Ectodermal cell (in vitro differentiated cells): ENCODE measurements around the gene FGD4.

ENCODE experiments used
- H3K27ac ChIP-seq: 2 replicates; pipeline ENCODE4 v1.7.0; 2013; ENCODE audit warnings: mild to moderate bottlenecking, low read depth, low read length; ENCODE audit not compliant: insufficient read depth, poor library complexity, severe bottlenecking
- H3K27me3 ChIP-seq: 2 replicates; pipeline ENCODE4 v1.7.0; 2013; ENCODE audit warnings: mild to moderate bottlenecking, low read length; ENCODE audit not compliant: insufficient read depth, control insufficient read depth, poor library complexity, severe bottlenecking
- H3K36me3 ChIP-seq: one replicate; pipeline ENCODE4 v1.7.0; 2013; ENCODE audit warnings: low read length; ENCODE audit not compliant: control insufficient read depth, insufficient read depth
- H3K4me1 ChIP-seq: one replicate; pipeline ENCODE4 v1.7.0; 2013; ENCODE audit warnings: low read length; ENCODE audit not compliant: control insufficient read depth, insufficient read depth
- H3K4me3 ChIP-seq: 2 replicates; pipeline ENCODE4 v1.7.0; 2013; ENCODE audit warnings: low read depth, low read length, control low read depth; ENCODE audit not compliant: insufficient read depth
- H3K9me3 ChIP-seq: 2 replicates; pipeline ENCODE4 v1.7.0; 2013; ENCODE audit warnings: mild to moderate bottlenecking, low read length, moderate library complexity; ENCODE audit not compliant: control insufficient read depth
- WGBS, 2 experiments: methylation state at CpG; one replicate each; pipeline ENCODE4 v1.1.7; 2013; ENCODE audit warnings: missing lambda C conversion rate in 2 of 2; 5-methylcytosine and 5-hydroxymethylcytosine counted together

Gene FGD4

DNA sequence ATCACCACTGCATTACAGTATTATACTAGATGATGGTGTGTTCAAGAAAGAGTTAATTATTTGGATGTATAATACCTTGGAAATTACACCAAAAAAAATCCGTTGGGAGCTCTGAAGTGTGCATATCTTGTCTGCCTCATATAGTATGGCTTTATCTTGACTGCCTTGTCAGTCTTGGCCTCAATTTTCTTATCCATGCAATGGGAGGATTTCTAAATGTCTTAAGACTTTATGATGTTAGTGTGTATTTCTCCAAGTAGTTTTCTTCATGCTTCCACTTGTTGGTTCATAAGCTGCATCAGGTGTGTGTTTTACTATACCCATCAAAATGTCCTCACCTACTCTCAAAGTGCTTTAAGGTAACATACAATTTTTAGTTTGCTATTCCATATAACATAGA is 84.6 kb downstream of the FGD4 start:
- Histone ChIP-seq H3K9me3 (no peaks in the 10 kb centered on the region), H3K27me3 (no peaks in the 10 kb centered on the region), H3K4me1 (no peaks in the 10 kb centered on the region), H3K36me3 (no peaks in the 10 kb centered on the region), H3K27ac (no peak overlapping the region), H3K4me3 (no peak overlapping the region)
- 81 to 86% methylated on average over 1 of the region's 1 CpG for WGBS, 2 experiments

DNA sequence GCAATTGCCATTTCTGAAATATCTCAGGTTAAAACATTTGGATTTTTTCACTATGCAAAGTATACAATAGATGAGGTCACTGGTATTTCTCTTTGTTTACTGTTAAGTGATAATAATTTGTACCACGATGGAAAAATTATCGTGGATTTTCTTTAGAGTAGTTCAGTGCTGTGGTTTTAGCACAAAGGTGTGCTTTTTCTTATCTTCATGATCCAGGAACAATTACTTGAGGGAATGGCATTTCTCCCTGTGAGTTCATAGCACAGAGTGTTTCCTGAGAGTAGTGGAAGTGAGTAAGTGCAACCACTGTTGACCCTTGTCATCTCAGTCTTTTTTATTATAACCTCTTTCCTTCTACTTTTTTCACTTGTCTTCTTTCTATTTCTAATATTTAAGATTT is 86.8 kb downstream of the FGD4 start:
- H3K9me3 ChIP-seq, result no peaks in the 10 kb centered on the region
- H3K27me3 ChIP-seq, result no peaks in the 10 kb centered on the region
- WGBS, 2 experiments, result 92 to 96% methylated on average over 2 of the region's 2 CpGs
- peaks cover 5% of the 10 kb centered on the region for H3K4me1 ChIP-seq
- no peaks in the 10 kb centered on the region for H3K36me3 ChIP-seq
- H3K27ac ChIP-seq, result no peak overlapping the region
- H3K4me3 ChIP-seq, result no peak overlapping the region

DNA sequence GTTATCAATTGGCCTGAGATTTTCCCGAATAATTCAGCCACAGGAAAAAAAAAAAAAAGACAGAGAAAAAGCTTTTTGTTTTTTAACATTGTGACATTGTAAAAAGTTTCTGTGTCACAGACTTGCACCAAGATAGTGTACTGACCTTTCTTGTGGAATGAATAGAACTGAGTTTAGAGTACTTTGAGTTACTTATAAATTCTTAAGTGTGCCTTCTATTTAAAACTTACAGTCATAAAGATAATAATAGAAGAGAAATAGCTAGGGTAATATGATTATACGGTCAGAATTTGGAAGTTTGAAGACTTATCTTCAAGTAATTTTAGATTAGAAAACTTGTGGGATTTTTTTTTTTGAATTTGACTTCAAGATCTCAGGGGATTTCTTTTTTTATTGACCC is 88.8 kb downstream of the FGD4 start:
- Histone ChIP-seq H3K4me1 (peaks cover 9% of the 10 kb centered on the region), H3K4me3 (no peak overlapping the region), H3K36me3 (no peaks in the 10 kb centered on the region), H3K27ac (no peak overlapping the region), H3K27me3 (no peaks in the 10 kb centered on the region), H3K9me3 (no peaks in the 10 kb centered on the region)
- WGBS, 2 experiments, result 94 to 97% methylated on average over 2 of the region's 2 CpGs

DNA sequence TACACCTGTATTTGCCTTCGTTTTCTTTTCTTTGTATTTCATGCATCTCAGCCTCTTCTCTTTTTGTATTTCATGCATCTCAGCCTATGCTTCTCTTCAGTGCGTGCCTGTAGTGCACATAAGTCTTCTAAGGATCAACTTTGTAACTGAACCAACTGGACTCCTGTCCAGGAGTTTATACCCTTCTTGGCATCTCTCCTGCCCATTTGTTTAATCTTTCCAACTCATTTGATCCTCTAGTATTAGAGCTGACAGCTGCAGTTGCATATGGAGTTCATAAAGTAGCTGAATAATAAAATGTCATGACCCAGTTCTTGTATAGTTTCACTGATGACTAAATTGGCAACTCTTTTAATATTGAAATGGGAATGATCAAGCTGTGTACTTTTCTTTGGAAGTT is 89.7 kb downstream of the FGD4 start:
- WGBS, 2 experiments, result 66 to 74% methylated on average over 2 of the region's 2 CpGs

DNA sequence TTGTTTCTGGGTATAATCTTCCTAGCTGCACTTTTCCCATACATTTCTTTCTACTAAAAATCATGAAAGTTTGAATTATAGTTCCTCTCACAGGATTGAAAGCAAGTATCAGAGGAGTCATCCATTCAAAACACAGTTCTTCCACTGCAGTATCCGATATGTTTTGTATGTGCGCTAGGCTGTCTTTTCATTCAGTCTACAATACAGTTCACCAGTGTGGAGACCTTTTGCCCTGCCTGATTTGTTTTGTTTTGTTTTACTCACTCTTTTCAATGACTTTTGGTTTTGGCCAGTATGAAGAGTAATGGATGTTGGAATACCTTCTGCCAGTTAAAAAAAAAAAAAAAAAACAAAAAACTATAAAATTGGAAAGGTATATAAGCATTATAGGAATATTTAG is 91.4 kb downstream of the FGD4 start:
- no peak overlapping the region for H3K27ac ChIP-seq
- WGBS, 2 experiments, result 82 to 100% methylated on average over 2 of the region's 2 CpGs

More for the DNA sequence above, 89.7 kb downstream of the FGD4 start:
- H3K4me1 ChIP-seq, result peaks cover 12% of the 10 kb centered on the region
- H3K4me3 ChIP-seq, result no peak overlapping the region
- no peaks in the 10 kb centered on the region for H3K27me3 ChIP-seq
- no peaks in the 10 kb centered on the region for H3K9me3 ChIP-seq
- no peaks in the 10 kb centered on the region for H3K36me3 ChIP-seq
- no peak overlapping the region for H3K27ac ChIP-seq

DNA sequence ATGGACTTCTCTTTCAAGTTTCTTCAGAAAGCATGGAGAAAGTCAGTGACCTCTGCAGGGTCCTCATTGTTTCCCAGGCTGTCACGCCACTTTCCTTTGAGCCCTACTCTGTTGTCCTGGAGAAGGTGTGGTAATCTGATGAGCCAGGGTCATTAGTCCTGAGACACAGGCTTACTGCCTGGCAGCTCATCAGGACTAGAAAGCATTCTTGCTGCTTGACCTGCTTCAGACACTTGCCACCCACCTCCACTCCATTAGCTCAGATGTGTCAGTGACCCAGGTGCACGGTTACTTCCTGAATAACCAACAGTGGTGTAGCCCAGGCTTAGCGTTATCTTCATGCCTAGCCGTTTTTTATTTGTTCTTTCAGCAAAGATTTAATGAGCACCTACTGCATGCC is 93.9 kb downstream of the FGD4 start:
- Histone ChIP-seq H3K4me1 (peaks cover 16% of the 10 kb centered on the region), H3K27ac (no peak overlapping the region), H3K27me3 (no peaks in the 10 kb centered on the region), H3K9me3 (no peaks in the 10 kb centered on the region), H3K4me3 (no peak overlapping the region), H3K36me3 (no peaks in the 10 kb centered on the region)
- WGBS, 2 experiments, result 77 to 80% methylated on average over 4 of the region's 4 CpGs

More for the DNA sequence above, 91.4 kb downstream of the FGD4 start:
- Histone ChIP-seq H3K4me1 (peaks cover 16% of the 10 kb centered on the region), H3K9me3 (no peaks in the 10 kb centered on the region), H3K27me3 (no peaks in the 10 kb centered on the region), H3K36me3 (no peaks in the 10 kb centered on the region), H3K4me3 (no peak overlapping the region)

DNA sequence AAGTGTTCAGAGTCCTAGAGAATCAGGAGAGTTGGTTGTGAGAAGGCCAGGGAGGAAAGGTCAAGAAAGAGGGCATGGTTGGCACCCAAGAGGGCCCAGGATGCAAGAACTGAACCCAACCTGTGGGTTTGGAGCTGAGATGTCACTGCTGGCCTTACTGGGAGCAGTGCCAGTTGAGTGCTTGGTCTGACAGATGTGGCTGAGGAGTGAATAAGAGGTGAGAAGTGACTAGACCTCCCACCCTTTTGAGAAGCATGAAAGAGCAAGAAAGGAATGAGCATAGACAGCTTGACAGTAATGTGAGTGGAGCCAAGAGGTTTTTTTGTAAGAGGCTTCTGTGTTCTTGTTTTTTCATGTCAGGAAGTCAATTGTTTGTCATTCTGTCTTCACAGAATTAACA is 95.3 kb downstream of the FGD4 start:
- Histone ChIP-seq H3K36me3 (no peaks in the 10 kb centered on the region), H3K27ac (no peak overlapping the region), H3K9me3 (no peaks in the 10 kb centered on the region), H3K4me1 (peaks cover 16% of the 10 kb centered on the region), H3K4me3 (no peak overlapping the region), H3K27me3 (no peaks in the 10 kb centered on the region)

DNA sequence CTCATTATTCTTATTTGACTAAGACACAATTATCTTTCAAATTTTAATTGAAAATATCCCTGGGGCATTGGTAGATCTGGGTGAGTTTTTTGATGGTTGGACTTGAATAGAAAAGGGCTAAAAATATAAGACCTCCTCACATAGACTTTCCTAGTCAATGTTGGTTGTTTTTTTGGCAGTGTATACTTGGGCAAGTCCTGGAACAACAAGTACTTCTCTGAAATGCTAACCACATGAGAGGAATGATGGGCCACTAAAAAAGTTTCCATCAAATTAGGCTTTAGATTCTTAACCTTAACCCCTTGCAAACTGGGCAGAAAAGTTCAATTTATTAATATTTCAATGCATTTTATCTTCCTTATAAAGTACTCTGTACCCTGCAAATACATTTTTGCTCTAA is 97.6 kb downstream of the FGD4 start:
- Histone ChIP-seq H3K9me3 (no peaks in the 10 kb centered on the region), H3K27me3 (no peaks in the 10 kb centered on the region), H3K36me3 (no peaks in the 10 kb centered on the region), H3K4me3 (no peak overlapping the region), H3K27ac (no peak overlapping the region), H3K4me1 (peaks cover 22% of the 10 kb centered on the region)

DNA sequence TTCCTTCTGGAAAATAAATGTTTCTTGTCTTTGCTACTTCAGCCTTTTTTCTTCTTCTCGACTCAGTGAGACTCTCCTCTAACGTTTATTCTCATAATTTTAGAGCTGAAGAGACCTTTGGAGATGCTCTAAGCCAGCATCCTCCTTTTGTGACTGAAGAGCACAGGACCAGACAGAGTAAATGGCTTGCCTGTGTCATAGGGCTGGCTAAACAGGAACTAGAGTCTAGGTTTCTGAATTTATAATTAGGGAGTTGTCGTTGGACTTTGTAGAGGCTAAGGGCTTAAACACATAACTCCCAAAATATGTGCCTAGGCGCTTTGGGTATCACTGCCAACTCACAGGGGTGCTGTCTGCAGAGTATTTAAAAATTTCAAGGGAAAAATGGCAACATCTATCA is 98.5 kb downstream of the FGD4 start:
- WGBS, 2 experiments, result 91 to 95% methylated on average over 4 of the region's 4 CpGs
- Histone ChIP-seq H3K9me3 (no peaks in the 10 kb centered on the region), H3K27ac (no peak overlapping the region), H3K4me3 (no peak overlapping the region), H3K4me1 (peaks cover 21% of the 10 kb centered on the region), H3K36me3 (no peaks in the 10 kb centered on the region), H3K27me3 (no peaks in the 10 kb centered on the region)

DNA sequence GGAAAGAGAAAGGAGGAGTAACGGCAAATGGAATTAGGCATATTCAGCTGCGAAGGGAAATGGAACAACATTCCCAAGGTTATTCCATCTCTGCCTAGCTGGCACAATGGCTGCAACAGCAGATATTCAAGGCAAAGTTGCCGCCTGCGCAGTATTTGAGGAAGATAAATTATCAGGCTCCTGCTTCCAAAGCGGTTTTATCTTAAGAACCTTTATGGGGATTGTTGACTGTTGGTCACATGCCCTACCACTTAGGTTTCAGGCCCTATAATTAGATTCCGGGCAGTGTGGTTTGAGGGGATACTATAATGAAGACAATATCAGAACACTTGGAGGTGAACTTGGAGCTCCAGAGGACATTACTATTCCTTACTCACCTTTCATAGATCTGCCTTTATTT is 99.7 kb downstream of the FGD4 start:
- Histone ChIP-seq H3K27me3 (no peaks in the 10 kb centered on the region), H3K9me3 (no peaks in the 10 kb centered on the region), H3K4me1 (peaks cover 17% of the 10 kb centered on the region), H3K27ac (no peak overlapping the region), H3K36me3 (no peaks in the 10 kb centered on the region), H3K4me3 (no peak overlapping the region)
- WGBS, 2 experiments, result 96 to 97% methylated on average over 5 to 6 of the region's 6 CpGs

DNA sequence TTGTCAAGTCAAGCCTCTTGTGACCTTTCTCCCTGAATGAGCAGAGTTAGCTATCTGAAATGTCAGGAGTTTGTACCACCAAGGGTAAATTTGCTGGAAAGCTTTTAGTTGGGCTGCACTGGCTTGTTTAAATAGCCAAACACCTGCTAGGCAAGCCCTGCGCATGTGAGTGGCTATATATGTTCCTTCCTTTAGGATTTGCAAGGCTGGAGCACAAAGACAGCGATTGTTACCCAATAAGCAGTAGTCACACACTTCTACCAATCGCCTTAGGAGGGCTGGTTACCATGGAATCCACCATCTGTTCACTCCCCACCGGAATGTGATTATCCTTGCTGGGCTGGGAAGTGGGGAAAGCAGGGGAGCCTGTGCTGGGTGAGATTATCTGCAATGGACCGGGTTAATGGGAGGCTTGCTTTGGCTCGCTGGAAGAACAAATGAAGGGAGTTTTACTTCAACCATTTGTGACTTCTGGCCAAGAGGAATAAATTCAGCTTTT is 102.5 kb downstream of the FGD4 start:
- no peaks in the 10 kb centered on the region for H3K27me3 ChIP-seq
- H3K36me3 ChIP-seq, result no peaks in the 10 kb centered on the region
- H3K4me3 ChIP-seq, result peak overlapping the region; percentile 61
- WGBS, 2 experiments, result 0% methylated on average over 6 of the region's 6 CpGs
- peaks cover 30% of the 10 kb centered on the region for H3K4me1 ChIP-seq
- peak overlapping the region; percentile 93 for H3K27ac ChIP-seq
- H3K9me3 ChIP-seq, result no peaks in the 10 kb centered on the region
